ENCODE results near the gene VWA5B1. TPM values are rescaled to one million over a fixed set of nuclear protein-coding genes. Genes with fewer than 3 reads are reported as not detected.

Gene VWA5B1
- polyA plus RNA-seq, 1 donor (not counting 4 experiments of a cell fraction or from before 2014, with no cell fraction given), result not detected

GRCh38 chr1:20323613-20323920, 32.9 kb downstream of the VWA5B1 start:
- Histone ChIP-seq H3K9me3 (ENCODE audit: control insufficient read depth, low read depth, low read length) (no peaks in the 10 kb centered on the region), H3K27ac (ENCODE audit: control insufficient read depth, insufficient read depth, low read length) (no peak overlapping the region), H2AFZ (ENCODE audit: control insufficient read depth, low read length) (no peak overlapping the region), H3K27me3 (ENCODE audit: control insufficient read depth, extremely low read depth, insufficient read depth, low read length) (peaks cover 58% of the 10 kb centered on the region), H3K79me2 (ENCODE audit: control insufficient read depth, insufficient read depth, low read length) (no peaks in the 10 kb centered on the region), H4K20me1 (ENCODE audit: control insufficient read depth, extremely low read depth, insufficient read depth, low read length) (no peaks in the 10 kb centered on the region), H3K36me3 (ENCODE audit: control insufficient read depth in 2 of 2, extremely low read depth in 1 of 2, insufficient read depth in 2 of 2, low read length in 2 of 2) (no peaks in the 10 kb centered on the region), H3K4me2 (ENCODE audit: control insufficient read depth, extremely low read depth, insufficient read depth, low read depth, low read length) (no peak overlapping the region), H3K4me3 (ENCODE audit: control insufficient read depth in 2 of 3, extremely low read depth in 1 of 3, insufficient read depth in 2 of 3, low read depth in 1 of 3, low read length in 3 of 3) (no peak overlapping the region), H3K9me1 (ENCODE audit: control insufficient read depth, extremely low read depth, insufficient read depth, low read length) (no peaks in the 10 kb centered on the region), H3K9ac (ENCODE audit: control insufficient read depth, extremely low read depth, insufficient read depth, low read length) (no peak overlapping the region), H3K4me1 (ENCODE audit: control insufficient read depth, extremely low read depth, insufficient read depth, low read length) (no peaks in the 10 kb centered on the region)
- DNase-seq (ENCODE audit: low read depth, low spot score), result no peak
- no peak for TF ChIP-seq CTCF (optimal IDR thresholded peaks at IDR 0.05 in 1 of 3, IDR thresholded peaks at IDR 0.05 in 1 of 3, conservative IDR thresholded peaks at IDR 0.05 in 1 of 3; ENCODE audit: extremely low read depth in 1 of 3, insufficient read depth in 2 of 3, low read length in 3 of 3)
- no peak for TF ChIP-seq EZH2 (IDR thresholded peaks at IDR 0.05; ENCODE audit: low read length)
- dilution Hi-C loops (cut with MboI; ENCODE audit: extremely low pct_ligation_motif_present, low sequenced_read_pairs), result no loop called here
- FAIRE-seq, result no peak

- peaks cover 45% of the 10 kb centered on the region for H3K27me3 ChIP-seq (ENCODE audit: control insufficient read depth, extremely low read depth, insufficient read depth, low read length)
- H3K9me1 ChIP-seq (ENCODE audit: control insufficient read depth, extremely low read depth, insufficient read depth, low read length), result no peaks in the 10 kb centered on the region
- H3K27ac ChIP-seq (ENCODE audit: control insufficient read depth, insufficient read depth, low read length), result no peak overlapping the region
- no peak overlapping the region for H3K4me3 ChIP-seq (ENCODE audit: control insufficient read depth in 2 of 3, extremely low read depth in 1 of 3, insufficient read depth in 2 of 3, low read depth in 1 of 3, low read length in 3 of 3)
- no peaks in the 10 kb centered on the region for H3K36me3 ChIP-seq (ENCODE audit: control insufficient read depth in 2 of 2, extremely low read depth in 1 of 2, insufficient read depth in 2 of 2, low read length in 2 of 2)
- H3K4me1 ChIP-seq (ENCODE audit: control insufficient read depth, extremely low read depth, insufficient read depth, low read length), result no peaks in the 10 kb centered on the region
- no peak overlapping the region for H3K4me2 ChIP-seq (ENCODE audit: control insufficient read depth, extremely low read depth, insufficient read depth, low read depth, low read length)
- TF ChIP-seq EZH2 (IDR thresholded peaks at IDR 0.05; ENCODE audit: low read length) (no peak), CTCF (optimal IDR thresholded peaks at IDR 0.05 in 1 of 3, IDR thresholded peaks at IDR 0.05 in 1 of 3, conservative IDR thresholded peaks at IDR 0.05 in 1 of 3; ENCODE audit: extremely low read depth in 1 of 3, insufficient read depth in 2 of 3, low read length in 3 of 3) (no peak)
- DNase-seq (ENCODE audit: low read depth, low spot score) (no peak), FAIRE-seq (no peak)
- H3K79me2 ChIP-seq (ENCODE audit: control insufficient read depth, insufficient read depth, low read length), result no peaks in the 10 kb centered on the region
- no peaks in the 10 kb centered on the region for H3K9me3 ChIP-seq (ENCODE audit: control insufficient read depth, low read depth, low read length)
- H2AFZ ChIP-seq (ENCODE audit: control insufficient read depth, low read length), result no peak overlapping the region
- no peak overlapping the region for H3K9ac ChIP-seq (ENCODE audit: control insufficient read depth, extremely low read depth, insufficient read depth, low read length)
- dilution Hi-C loops (cut with MboI; ENCODE audit: extremely low pct_ligation_motif_present, low sequenced_read_pairs), result no loop called here
- H4K20me1 ChIP-seq (ENCODE audit: control insufficient read depth, extremely low read depth, insufficient read depth, low read length), result no peaks in the 10 kb centered on the region
Observed at GRCh38 chr1:20324704-20325406, 34.2 kb downstream of the VWA5B1 start.

Measured in keratinocyte (primary cell).